ENCODE data around the gene LINC00305.

The LINC00305 gene

DNA sequence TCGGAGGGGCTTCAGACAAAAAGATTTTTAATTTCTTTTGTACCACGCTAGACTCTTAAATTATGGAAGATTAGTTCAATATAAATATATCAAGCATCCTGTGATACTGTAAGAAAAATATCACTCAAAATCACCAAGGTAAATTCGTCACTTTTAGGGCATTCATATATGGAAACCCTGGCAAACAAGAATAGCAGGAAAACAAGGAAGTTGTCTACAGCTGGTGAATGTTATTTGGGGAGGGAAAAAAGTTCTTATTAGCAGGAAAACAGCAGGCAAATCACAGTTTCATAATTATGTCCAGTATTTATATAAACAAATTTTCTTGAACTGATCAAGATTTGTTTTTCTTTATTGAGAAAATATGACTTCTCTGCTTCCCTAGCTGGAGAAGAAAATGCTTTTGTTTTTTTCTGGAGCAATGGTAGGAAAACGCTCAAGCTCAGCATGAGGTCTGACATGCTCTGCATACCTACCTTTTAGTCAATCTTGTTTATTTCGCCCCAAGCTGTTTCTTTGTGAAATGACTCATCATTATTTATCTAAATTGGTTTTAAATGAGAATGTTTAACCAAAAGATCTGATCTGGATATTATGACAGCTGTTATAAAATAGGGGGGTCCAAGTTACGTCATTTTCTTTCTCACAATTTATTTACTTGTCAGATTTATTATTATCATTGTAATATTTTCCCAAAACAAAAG, 14.7 kb downstream of the LINC00305 start:
- TF ChIP-seq, protein P1, sequence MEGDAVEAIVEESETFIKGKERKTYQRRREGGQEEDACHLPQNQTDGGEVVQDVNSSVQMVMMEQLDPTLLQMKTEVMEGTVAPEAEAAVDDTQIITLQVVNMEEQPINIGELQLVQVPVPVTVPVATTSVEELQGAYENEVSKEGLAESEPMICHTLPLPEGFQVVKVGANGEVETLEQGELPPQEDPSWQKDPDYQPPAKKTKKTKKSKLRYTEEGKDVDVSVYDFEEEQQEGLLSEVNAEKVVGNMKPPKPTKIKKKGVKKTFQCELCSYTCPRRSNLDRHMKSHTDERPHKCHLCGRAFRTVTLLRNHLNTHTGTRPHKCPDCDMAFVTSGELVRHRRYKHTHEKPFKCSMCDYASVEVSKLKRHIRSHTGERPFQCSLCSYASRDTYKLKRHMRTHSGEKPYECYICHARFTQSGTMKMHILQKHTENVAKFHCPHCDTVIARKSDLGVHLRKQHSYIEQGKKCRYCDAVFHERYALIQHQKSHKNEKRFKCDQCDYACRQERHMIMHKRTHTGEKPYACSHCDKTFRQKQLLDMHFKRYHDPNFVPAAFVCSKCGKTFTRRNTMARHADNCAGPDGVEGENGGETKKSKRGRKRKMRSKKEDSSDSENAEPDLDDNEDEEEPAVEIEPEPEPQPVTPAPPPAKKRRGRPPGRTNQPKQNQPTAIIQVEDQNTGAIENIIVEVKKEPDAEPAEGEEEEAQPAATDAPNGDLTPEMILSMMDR (IDR thresholded peaks at IDR 0.05), result no peak

DNA sequence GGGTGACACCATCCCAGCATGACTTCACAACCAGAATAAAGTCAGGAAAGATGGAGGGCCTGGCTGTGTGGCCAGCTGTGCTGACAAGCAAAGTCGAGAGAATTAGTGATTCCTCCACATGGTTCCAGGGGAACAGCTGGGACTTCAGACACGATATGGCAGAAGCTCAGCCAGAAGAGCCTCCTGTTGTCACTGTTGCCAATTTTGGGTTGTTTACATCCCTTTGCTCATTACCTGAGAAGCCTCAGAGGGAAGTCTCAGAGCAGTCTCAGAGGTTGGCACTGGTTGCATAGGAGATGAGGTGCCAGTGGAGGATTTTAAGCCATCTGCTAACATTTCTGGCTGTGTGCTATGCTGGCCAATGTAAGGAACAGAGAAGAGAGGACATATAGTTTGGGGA, 16.0 kb downstream of the LINC00305 start:
- TF ChIP-seq, protein P1 (IDR thresholded peaks at IDR 0.05), result no peak

- TF ChIP-seq, protein P1 (IDR thresholded peaks at IDR 0.05), result no peak
Measured at GRCh38 chr18:64131314-64131713, 17.6 kb downstream of the LINC00305 start.

DNA sequence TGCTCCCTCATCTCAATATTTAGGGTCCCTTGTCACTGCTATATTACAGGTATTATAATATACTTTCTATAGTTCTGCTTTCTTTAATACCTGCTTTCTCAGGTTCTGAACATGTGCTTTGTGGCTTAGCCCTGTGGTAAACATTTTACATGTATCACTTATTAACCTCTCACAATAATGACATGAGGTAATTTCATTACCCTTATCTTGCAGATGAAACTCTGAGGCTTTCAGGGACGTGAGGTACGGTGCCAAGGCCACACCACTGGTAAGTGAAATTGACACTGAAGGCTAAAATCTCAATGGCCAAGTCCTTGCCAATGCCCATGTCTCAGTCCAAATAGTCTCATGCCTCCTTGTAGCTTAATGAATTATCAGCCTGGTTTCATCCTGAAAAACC, 21.7 kb downstream of the LINC00305 start:
- TF ChIP-seq, protein P1 (IDR thresholded peaks at IDR 0.05), result no peak

- TF ChIP-seq, protein P1 (IDR thresholded peaks at IDR 0.05), result no peak; the same call in 1 of the 2 replicates
Measured at GRCh38 chr18:64119916-64120315, 29.0 kb downstream of the LINC00305 start.

DNA sequence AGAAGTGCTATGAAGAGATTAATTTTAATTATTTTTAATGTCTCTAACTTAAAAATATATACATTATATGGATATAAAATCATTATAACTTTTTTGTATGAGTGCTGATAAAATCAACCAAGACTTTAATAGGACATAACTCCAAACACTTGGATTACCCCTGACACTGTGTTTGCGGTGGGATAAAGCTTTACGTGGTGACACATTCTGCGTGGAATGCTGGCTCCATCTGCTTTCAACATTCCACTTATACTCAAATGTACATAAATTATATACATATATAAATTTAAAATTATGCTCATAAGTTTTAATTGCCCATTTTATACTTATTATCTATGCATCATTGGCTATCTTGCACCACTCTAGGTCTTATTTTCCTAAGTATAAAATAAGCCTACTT, 30.5 kb downstream of the LINC00305 start:
- TF ChIP-seq, protein P1 (IDR thresholded peaks at IDR 0.05), result no peak

- TF ChIP-seq, protein P1 (IDR thresholded peaks at IDR 0.05), result no peak
Measured at GRCh38 chr18:64116571-64117175, 32.2 kb downstream of the LINC00305 start.
